ENCODE results near the gene GBP3.
"Not testable (repeated sequence)": the region's sequence is repeated elsewhere in the genome, so short reads cannot be mapped to it uniquely, and the experiment has no call there.

Gene GBP3

GRCh38 chr1:89049901-89050648 lies 27.4 kb upstream of the GBP3 start:
- not testable (repeated sequence) for H2BK120ac ChIP-seq (ENCODE audit: low read depth, low read length); H2AK5ac ChIP-seq (ENCODE audit: low read length); H2BK15ac ChIP-seq (replicated peaks; ENCODE audit: low read depth); H4K8ac ChIP-seq (ENCODE audit: low read depth, low read length); H3K79me1 ChIP-seq (ENCODE audit: low read length); H3K27me3 ChIP-seq (ENCODE audit: insufficient read depth, low read length, poor library complexity); H3K36me3 ChIP-seq (ENCODE audit: control insufficient read depth, insufficient read depth, low read length); H3K4me3 ChIP-seq (ENCODE audit: low read length); H3K4ac ChIP-seq (ENCODE audit: low read depth, low read length); H3K4me1 ChIP-seq (ENCODE audit: control insufficient read depth, low read depth, low read length); H3K79me2 ChIP-seq (ENCODE audit: control insufficient read depth, insufficient read depth, low read length); H3K4me2 ChIP-seq (ENCODE audit: low read length); H3K23ac ChIP-seq (ENCODE audit: low read length); H3K56ac ChIP-seq (ENCODE audit: low read length); H3K9ac ChIP-seq (ENCODE audit: low read length)
- WGBS (ENCODE audit: extremely low coverage, insufficient coverage, low lambda C conversion rate), result no CpG with 5 or more reads among the region's 9 CpGs
- peak overlapping the region; percentile 39 for H4K5ac ChIP-seq (ENCODE audit: low read length)
- H3K18ac ChIP-seq (ENCODE audit: low read length), result peak overlapping the region; percentile 3
- H2BK5ac ChIP-seq (ENCODE audit: low read length), result peak overlapping the region; percentile 82
- H3K27ac ChIP-seq (ENCODE audit: low read depth, low read length), result peak overlapping the region; percentile 42
- peak; percentile 23 for DNase-seq

- not testable (repeated sequence) for H3K79me2 ChIP-seq (ENCODE audit: control insufficient read depth, insufficient read depth, low read length); H3K4me3 ChIP-seq (ENCODE audit: low read length); H3K9ac ChIP-seq (ENCODE audit: low read length); H2BK15ac ChIP-seq (replicated peaks; ENCODE audit: low read depth); H3K4me1 ChIP-seq (ENCODE audit: control insufficient read depth, low read depth, low read length); H3K4me2 ChIP-seq (ENCODE audit: low read length); H4K8ac ChIP-seq (ENCODE audit: low read depth, low read length); H3K4ac ChIP-seq (ENCODE audit: low read depth, low read length); H4K5ac ChIP-seq (ENCODE audit: low read length); H3K23ac ChIP-seq (ENCODE audit: low read length); H2BK5ac ChIP-seq (ENCODE audit: low read length); H3K56ac ChIP-seq (ENCODE audit: low read length); H2AK5ac ChIP-seq (ENCODE audit: low read length); H3K79me1 ChIP-seq (ENCODE audit: low read length); DNase-seq; H3K27me3 ChIP-seq (ENCODE audit: insufficient read depth, low read length, poor library complexity); H3K18ac ChIP-seq (ENCODE audit: low read length); H2BK120ac ChIP-seq (ENCODE audit: low read depth, low read length); H3K36me3 ChIP-seq (ENCODE audit: control insufficient read depth, insufficient read depth, low read length)
- peak overlapping the region; percentile 83 for H3K27ac ChIP-seq (ENCODE audit: low read depth, low read length)
- WGBS (ENCODE audit: extremely low coverage, insufficient coverage, low lambda C conversion rate), result no CpG with 5 or more reads among the region's 4 CpGs
These were observed 26.5 kb upstream of the GBP3 start for GRCh38 chr1:89049187-89049586.

GRCh38 chr1:89047734-89048133 lies 25.1 kb upstream of the GBP3 start:
- no peak overlapping the region for H3K27ac ChIP-seq (ENCODE audit: low read depth, low read length)

GRCh38 chr1:89046318-89047183 lies 23.9 kb upstream of the GBP3 start:
- not testable (repeated sequence) for H3K27me3 ChIP-seq (ENCODE audit: insufficient read depth, low read length, poor library complexity); H2BK15ac ChIP-seq (replicated peaks; ENCODE audit: low read depth); H3K56ac ChIP-seq (ENCODE audit: low read length); H2AK5ac ChIP-seq (ENCODE audit: low read length); H2BK120ac ChIP-seq (ENCODE audit: low read depth, low read length); H3K9ac ChIP-seq (ENCODE audit: low read length); H3K4me2 ChIP-seq (ENCODE audit: low read length); H3K4me3 ChIP-seq (ENCODE audit: low read length); H3K79me2 ChIP-seq (ENCODE audit: control insufficient read depth, insufficient read depth, low read length); H3K23ac ChIP-seq (ENCODE audit: low read length); H3K36me3 ChIP-seq (ENCODE audit: control insufficient read depth, insufficient read depth, low read length); H4K5ac ChIP-seq (ENCODE audit: low read length); H3K4ac ChIP-seq (ENCODE audit: low read depth, low read length); H3K79me1 ChIP-seq (ENCODE audit: low read length); H4K8ac ChIP-seq (ENCODE audit: low read depth, low read length); H3K18ac ChIP-seq (ENCODE audit: low read length); H3K4me1 ChIP-seq (ENCODE audit: control insufficient read depth, low read depth, low read length); H3K27ac ChIP-seq (ENCODE audit: low read depth, low read length); H2BK5ac ChIP-seq (ENCODE audit: low read length)
- no CpG with 5 or more reads among the region's 6 CpGs for WGBS (ENCODE audit: extremely low coverage, insufficient coverage, low lambda C conversion rate)
- peak; percentile 21 for DNase-seq

More at GRCh38 chr1:89047734-89048133, 25.1 kb upstream of the GBP3 start:
- no peak overlapping the region for H2BK5ac ChIP-seq (ENCODE audit: low read length)
- H3K36me3 ChIP-seq (ENCODE audit: control insufficient read depth, insufficient read depth, low read length), result no peaks in the 10 kb centered on the region
- H3K18ac ChIP-seq (ENCODE audit: low read length), result no peak overlapping the region
- no peak overlapping the region for H4K5ac ChIP-seq (ENCODE audit: low read length)
- no peaks in the 10 kb centered on the region for H3K79me2 ChIP-seq (ENCODE audit: control insufficient read depth, insufficient read depth, low read length)
- H3K4me2 ChIP-seq (ENCODE audit: low read length), result no peak overlapping the region
- no peak overlapping the region for H2AK5ac ChIP-seq (ENCODE audit: low read length)
- no CpG with 5 or more reads among the region's 3 CpGs for WGBS (ENCODE audit: extremely low coverage, insufficient coverage, low lambda C conversion rate)
- no peak overlapping the region for H3K56ac ChIP-seq (ENCODE audit: low read length)
- H2BK120ac ChIP-seq (ENCODE audit: low read depth, low read length), result no peak overlapping the region
- H3K9ac ChIP-seq (ENCODE audit: low read length), result no peak overlapping the region
- H4K8ac ChIP-seq (ENCODE audit: low read depth, low read length), result no peak overlapping the region
- no peak overlapping the region for H3K4ac ChIP-seq (ENCODE audit: low read depth, low read length)
- H3K23ac ChIP-seq (ENCODE audit: low read length), result no peak overlapping the region
- DNase-seq, result no peak
- no peak overlapping the region for H2BK15ac ChIP-seq (replicated peaks; ENCODE audit: low read depth)
- H3K4me3 ChIP-seq (ENCODE audit: low read length), result no peak overlapping the region
- H3K4me1 ChIP-seq (ENCODE audit: control insufficient read depth, low read depth, low read length), result no peaks in the 10 kb centered on the region
- no peaks in the 10 kb centered on the region for H3K79me1 ChIP-seq (ENCODE audit: low read length)
- no peaks in the 10 kb centered on the region for H3K27me3 ChIP-seq (ENCODE audit: insufficient read depth, low read length, poor library complexity)

- Histone ChIP-seq H2BK120ac (ENCODE audit: low read depth, low read length) (no peak overlapping the region), H3K4me2 (ENCODE audit: low read length) (no peak overlapping the region), H3K18ac (ENCODE audit: low read length) (no peak overlapping the region), H3K4me1 (ENCODE audit: control insufficient read depth, low read depth, low read length) (no peaks in the 10 kb centered on the region), H3K4ac (ENCODE audit: low read depth, low read length) (no peak overlapping the region), H3K36me3 (ENCODE audit: control insufficient read depth, insufficient read depth, low read length) (no peaks in the 10 kb centered on the region), H3K79me1 (ENCODE audit: low read length) (no peaks in the 10 kb centered on the region), H4K5ac (ENCODE audit: low read length) (no peak overlapping the region), H3K27ac (ENCODE audit: low read depth, low read length) (no peak overlapping the region), H2BK5ac (ENCODE audit: low read length) (no peak overlapping the region), H4K8ac (ENCODE audit: low read depth, low read length) (no peak overlapping the region), H3K9ac (ENCODE audit: low read length) (no peak overlapping the region), H2AK5ac (ENCODE audit: low read length) (no peak overlapping the region), H3K27me3 (ENCODE audit: insufficient read depth, low read length, poor library complexity) (no peaks in the 10 kb centered on the region), H2BK15ac (replicated peaks; ENCODE audit: low read depth) (no peak overlapping the region), H3K4me3 (ENCODE audit: low read length) (no peak overlapping the region), H3K56ac (ENCODE audit: low read length) (no peak overlapping the region), H3K23ac (ENCODE audit: low read length) (no peak overlapping the region), H3K79me2 (ENCODE audit: control insufficient read depth, insufficient read depth, low read length) (no peaks in the 10 kb centered on the region)
- WGBS (ENCODE audit: extremely low coverage, insufficient coverage, low lambda C conversion rate), result no CpG with 5 or more reads among the region's 2 CpGs
- DNase-seq, result no peak
These were observed 22.5 kb upstream of the GBP3 start for GRCh38 chr1:89044970-89045721.
